K562 (cell line): ENCODE data around the gene PDE6B. TPM values are rescaled to one million over a fixed set of nuclear protein-coding genes. Genes with fewer than 3 reads are reported as not detected.

Experiments
- CBFB ChIP-seq: sonication (generic); formaldehyde crosslinking; IDR thresholded peaks from 2 replicates; pipeline ENCODE4 v1.4.0; 2020; ENCODE audit warnings: mild to moderate bottlenecking, missing genetic modification reagents
- JUND ChIP-seq, 2 experiments: IDR thresholded peaks; 2 replicates in 1 of 2; 3 replicates in 1 of 2; pipeline ENCODE4 v1.6.1; 2011; ENCODE audit warnings: borderline replicate concordance in 2 of 2, low read depth in 2 of 2, low read length in 2 of 2, improper control_type of control experiment in 1 of 2, missing biosample characterization in 1 of 2, missing genetic modification characterization in 1 of 2, missing genetic modification reagents in 1 of 2
- KLF10 ChIP-seq: fragments of 250-450 bp; sonication (Bioruptor Pico); IDR thresholded peaks from 2 replicates; pipeline ENCODE4 v1.6.1; 2021; ENCODE audit warnings: matching md5 sums
- MED1 ChIP-seq: sonication (generic); formaldehyde crosslinking; IDR thresholded peaks from 2 replicates; pipeline ENCODE4 v1.8.1; 2023; ENCODE audit warnings: missing genetic modification reagents, borderline replicate concordance
- MYBL2 ChIP-seq, 2 experiments: fragments of 450-650 bp in 1 of 2; sonication (generic) in 1 of 2; formaldehyde crosslinking in 1 of 2; IDR thresholded peaks; 2 replicates each; pipeline versions ENCODE4 v1.6.1 to v1.8.1; 2017 to 2022; ENCODE audit warnings: borderline replicate concordance in 1 of 2, inconsistent platforms in 1 of 2, low read depth in 1 of 2, mild to moderate bottlenecking in 1 of 2, missing genetic modification reagents in 1 of 2, moderate library complexity in 1 of 2
- SMARCE1 ChIP-seq: fragments of 450-650 bp; IDR thresholded peaks from 2 replicates; pipeline ENCODE4 v1.7.1; 2016; ENCODE audit warnings: mild to moderate bottlenecking
- SRSF7 ChIP-seq: fragments of 200-400 bp; formaldehyde crosslinking; optimal IDR thresholded peaks from 2 replicates; pipeline ENCODE3; 2017; ENCODE audit warnings: mild to moderate bottlenecking, low read depth, low read length
- TAF7 ChIP-seq: fragments of 450-650 bp; IDR thresholded peaks from 2 replicates; pipeline ENCODE4 v1.6.1; 2016; ENCODE audit warnings: missing genetic modification characterization, missing compliant biosample characterization
- THRAP3 ChIP-seq: fragments of 450-650 bp; IDR thresholded peaks from 2 replicates; pipeline ENCODE4 v1.6.1; 2016; ENCODE audit warnings: mild to moderate bottlenecking, inconsistent platforms, borderline replicate concordance
- TOE1 ChIP-seq, 2 experiments: fragments of 450-650 bp in 1 of 2; sonication (generic) in 1 of 2; formaldehyde crosslinking in 1 of 2; IDR thresholded peaks; 2 replicates each; pipeline versions ENCODE4 v1.7.1 to v1.8.0; 2016 to 2022; ENCODE audit warnings: borderline replicate concordance in 2 of 2, mild to moderate bottlenecking in 2 of 2, antibody characterized with exemption in 1 of 2, inconsistent platforms in 1 of 2, low read depth in 1 of 2, missing genetic modification reagents in 1 of 2, moderate library complexity in 1 of 2
- ZNF217 ChIP-seq: sonication (generic); formaldehyde crosslinking; IDR thresholded peaks from 2 replicates; pipeline ENCODE4 v1.8.0; 2022; ENCODE audit warnings: mild to moderate bottlenecking, missing genetic modification reagents
- ZNF695 ChIP-seq: fragments of 450-650 bp; formaldehyde crosslinking; IDR thresholded peaks from 2 replicates; pipeline ENCODE4 v1.4.0; 2020; ENCODE audit warnings: mild to moderate bottlenecking, moderate library complexity
- ZNF764 ChIP-seq: fragments of 250-450 bp; sonication (Bioruptor Pico); IDR thresholded peaks from 2 replicates; pipeline ENCODE4 v1.4.0; 2020; ENCODE audit warnings: low read depth, mild to moderate bottlenecking, moderate library complexity
- polyA plus RNA-seq, 8 experiments: library from polyadenylated mRNA; depleted of rRNA in 4 of 8; stranded (reverse) in 5 of 8; unstranded in 3 of 8; fragments of >200 nt; fragmentation: Nextera tagmentation in 2 of 8; fragmentation: Illumina TruSeq in 1 of 8; extraction: Ambion mirVana in 2 of 8; extraction: Trizol in 1 of 8; gene quantifications; 2 replicates each; pipeline versions ENCODE4 v1.2.1 to v1.2.3, GENCODE V29; 2011 to 2014; ENCODE audit warnings: inconsistent platforms in 1 of 8, missing spikeins in 1 of 8
- total RNA-seq, 7 experiments: library from RNA; depleted of rRNA in 6 of 7; stranded (reverse); fragments of >200 nt in 6 of 7; fragmentation: Illumina TruSeq in 2 of 7; extraction: Trizol in 2 of 7; gene quantifications; 2 replicates each; pipeline versions ENCODE4 v1.2.1 to v1.2.3, GENCODE V29; 2011 to 2021; ENCODE audit warnings: low replicate concordance in 1 of 7
- TF ChIP-seq, protein P1 (sequence below): IDR thresholded peaks from 2 replicates; pipeline ENCODE4 v1.6.1; 2014; ENCODE audit warnings: antibody characterized with exemption
- TF ChIP-seq, protein P2 (sequence below), 2 experiments: fragments of 450-650 bp; IDR thresholded peaks; 2 replicates each; pipeline ENCODE4 v1.6.1; 2016
- TF ChIP-seq, protein P3 (sequence below): fragments of 450-650 bp; formaldehyde crosslinking; IDR thresholded peaks from 2 replicates; pipeline ENCODE4 v1.4.0; 2022; ENCODE audit warnings: missing genetic modification characterization
- TF ChIP-seq, protein P4 (sequence below), 2 experiments: fragments of 450-650 bp; IDR thresholded peaks; 2 replicates each; pipeline ENCODE4 v1.6.1; 2018; ENCODE audit warnings: mild to moderate bottlenecking in 2 of 2, low read depth in 1 of 2; ENCODE audit not compliant: partially characterized antibody in 2 of 2

Gene PDE6B
- total and polyA plus RNA-seq, 9 of the 15 experiments (the other 6 are each of a cell fraction or from before 2014, with no cell fraction given): 0.04 TPM; not detected in 8

DNA sequence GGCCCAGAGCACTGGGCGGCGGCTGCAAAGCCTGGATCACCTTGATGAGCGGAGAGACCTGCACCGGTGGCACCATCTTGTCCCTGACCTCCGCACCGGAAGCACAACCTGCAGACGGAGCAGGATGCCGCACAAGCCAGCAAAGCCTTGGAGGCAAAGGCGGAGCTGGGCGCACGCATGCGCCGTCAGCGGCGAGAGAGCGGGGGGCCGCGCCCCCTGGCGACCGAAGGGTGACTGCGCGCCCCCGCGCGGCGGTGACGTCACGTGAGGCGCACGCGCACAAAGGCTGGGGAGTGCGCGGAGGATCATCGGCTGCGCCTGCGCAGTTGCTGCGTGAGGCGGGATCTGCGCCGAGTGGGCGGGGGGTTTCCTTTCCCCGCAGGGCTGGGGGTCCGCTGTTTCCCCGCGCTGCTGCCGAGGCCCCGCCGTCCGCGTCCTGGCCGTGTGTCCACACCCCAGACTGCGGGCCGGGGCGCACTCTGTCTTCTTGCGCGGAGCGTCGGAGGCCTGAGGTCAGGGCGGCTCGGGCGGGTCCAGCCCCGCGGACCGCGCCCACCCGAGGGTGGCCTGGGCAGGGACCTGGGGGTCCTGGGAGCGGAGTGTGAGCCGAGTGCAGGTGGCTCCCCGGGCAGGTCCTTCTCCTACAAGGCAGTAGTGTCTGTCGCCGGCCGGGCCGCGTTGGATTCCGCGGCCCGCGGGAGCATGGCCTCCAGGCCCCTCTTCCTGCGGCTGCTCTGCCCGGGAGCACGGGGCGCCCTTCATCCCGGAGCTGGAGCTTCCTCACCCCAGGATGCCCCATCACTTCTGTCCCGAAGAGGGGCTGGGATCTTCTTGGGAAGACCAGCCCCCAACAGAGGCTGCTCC, 49.0 kb downstream of the PDE6B start, which contains the start of the genes ATP5ME and MYL5 (continued):
- TF ChIP-seq, protein P1, sequence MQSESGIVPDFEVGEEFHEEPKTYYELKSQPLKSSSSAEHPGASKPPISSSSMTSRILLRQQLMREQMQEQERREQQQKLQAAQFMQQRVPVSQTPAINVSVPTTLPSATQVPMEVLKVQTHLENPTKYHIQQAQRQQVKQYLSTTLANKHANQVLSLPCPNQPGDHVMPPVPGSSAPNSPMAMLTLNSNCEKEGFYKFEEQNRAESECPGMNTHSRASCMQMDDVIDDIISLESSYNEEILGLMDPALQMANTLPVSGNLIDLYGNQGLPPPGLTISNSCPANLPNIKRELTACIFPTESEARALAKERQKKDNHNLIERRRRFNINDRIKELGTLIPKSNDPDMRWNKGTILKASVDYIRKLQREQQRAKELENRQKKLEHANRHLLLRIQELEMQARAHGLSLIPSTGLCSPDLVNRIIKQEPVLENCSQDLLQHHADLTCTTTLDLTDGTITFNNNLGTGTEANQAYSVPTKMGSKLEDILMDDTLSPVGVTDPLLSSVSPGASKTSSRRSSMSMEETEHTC: no peak
- TF ChIP-seq CBFB (peak; percentile 75; the same call in 1 of the 2 replicates), THRAP3 (no peak), ZNF695 (CRISPR knock-in tag) (no peak), KLF10 (no peak), MED1 (CRISPR knock-in tag) (no peak), MYBL2 (IDR thresholded peaks at IDR 0.05; ENCODE audit: low read depth) (no peak), MYBL2 (CRISPR knock-in tag; IDR thresholded peaks at IDR 0.05; ENCODE audit: borderline replicate concordance) (no peak), SMARCE1 (no peak), SRSF7 (no peak), TAF7 (tag) (0 out of 2 replicates have a peak, but pooled peaks have one; percentile 14), ZNF217 (CRISPR knock-in tag) (no peak), JUND (IDR thresholded peaks at IDR 0.05; ENCODE audit: borderline replicate concordance, low read depth, low read length) (peak; percentile 95), JUND (tag; IDR thresholded peaks at IDR 0.05; ENCODE audit: borderline replicate concordance, low read depth, low read length) (peak; percentile 90; the same call in 2 of the 3 replicates), ZNF764 (CRISPR knock-in tag) (no peak), TOE1 (IDR thresholded peaks at IDR 0.05; ENCODE audit: borderline replicate concordance) (peak; percentile 92), TOE1 (CRISPR knock-in tag; IDR thresholded peaks at IDR 0.05; ENCODE audit: borderline replicate concordance, low read depth) (no peak)
- TF ChIP-seq, protein P2, sequence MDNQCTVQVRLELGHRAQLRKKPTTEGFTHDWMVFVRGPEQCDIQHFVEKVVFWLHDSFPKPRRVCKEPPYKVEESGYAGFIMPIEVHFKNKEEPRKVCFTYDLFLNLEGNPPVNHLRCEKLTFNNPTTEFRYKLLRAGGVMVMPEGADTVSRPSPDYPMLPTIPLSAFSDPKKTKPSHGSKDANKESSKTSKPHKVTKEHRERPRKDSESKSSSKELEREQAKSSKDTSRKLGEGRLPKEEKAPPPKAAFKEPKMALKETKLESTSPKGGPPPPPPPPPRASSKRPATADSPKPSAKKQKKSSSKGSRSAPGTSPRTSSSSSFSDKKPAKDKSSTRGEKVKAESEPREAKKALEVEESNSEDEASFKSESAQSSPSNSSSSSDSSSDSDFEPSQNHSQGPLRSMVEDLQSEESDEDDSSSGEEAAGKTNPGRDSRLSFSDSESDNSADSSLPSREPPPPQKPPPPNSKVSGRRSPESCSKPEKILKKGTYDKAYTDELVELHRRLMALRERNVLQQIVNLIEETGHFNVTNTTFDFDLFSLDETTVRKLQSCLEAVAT (IDR thresholded peaks at IDR 0.05): no peak
- TF ChIP-seq, protein P3, sequence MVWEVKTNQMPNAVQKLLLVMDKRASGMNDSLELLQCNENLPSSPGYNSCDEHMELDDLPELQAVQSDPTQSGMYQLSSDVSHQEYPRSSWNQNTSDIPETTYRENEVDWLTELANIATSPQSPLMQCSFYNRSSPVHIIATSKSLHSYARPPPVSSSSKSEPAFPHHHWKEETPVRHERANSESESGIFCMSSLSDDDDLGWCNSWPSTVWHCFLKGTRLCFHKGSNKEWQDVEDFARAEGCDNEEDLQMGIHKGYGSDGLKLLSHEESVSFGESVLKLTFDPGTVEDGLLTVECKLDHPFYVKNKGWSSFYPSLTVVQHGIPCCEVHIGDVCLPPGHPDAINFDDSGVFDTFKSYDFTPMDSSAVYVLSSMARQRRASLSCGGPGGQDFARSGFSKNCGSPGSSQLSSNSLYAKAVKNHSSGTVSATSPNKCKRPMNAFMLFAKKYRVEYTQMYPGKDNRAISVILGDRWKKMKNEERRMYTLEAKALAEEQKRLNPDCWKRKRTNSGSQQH (CRISPR knock-in tag): no peak
- TF ChIP-seq, protein P4, sequence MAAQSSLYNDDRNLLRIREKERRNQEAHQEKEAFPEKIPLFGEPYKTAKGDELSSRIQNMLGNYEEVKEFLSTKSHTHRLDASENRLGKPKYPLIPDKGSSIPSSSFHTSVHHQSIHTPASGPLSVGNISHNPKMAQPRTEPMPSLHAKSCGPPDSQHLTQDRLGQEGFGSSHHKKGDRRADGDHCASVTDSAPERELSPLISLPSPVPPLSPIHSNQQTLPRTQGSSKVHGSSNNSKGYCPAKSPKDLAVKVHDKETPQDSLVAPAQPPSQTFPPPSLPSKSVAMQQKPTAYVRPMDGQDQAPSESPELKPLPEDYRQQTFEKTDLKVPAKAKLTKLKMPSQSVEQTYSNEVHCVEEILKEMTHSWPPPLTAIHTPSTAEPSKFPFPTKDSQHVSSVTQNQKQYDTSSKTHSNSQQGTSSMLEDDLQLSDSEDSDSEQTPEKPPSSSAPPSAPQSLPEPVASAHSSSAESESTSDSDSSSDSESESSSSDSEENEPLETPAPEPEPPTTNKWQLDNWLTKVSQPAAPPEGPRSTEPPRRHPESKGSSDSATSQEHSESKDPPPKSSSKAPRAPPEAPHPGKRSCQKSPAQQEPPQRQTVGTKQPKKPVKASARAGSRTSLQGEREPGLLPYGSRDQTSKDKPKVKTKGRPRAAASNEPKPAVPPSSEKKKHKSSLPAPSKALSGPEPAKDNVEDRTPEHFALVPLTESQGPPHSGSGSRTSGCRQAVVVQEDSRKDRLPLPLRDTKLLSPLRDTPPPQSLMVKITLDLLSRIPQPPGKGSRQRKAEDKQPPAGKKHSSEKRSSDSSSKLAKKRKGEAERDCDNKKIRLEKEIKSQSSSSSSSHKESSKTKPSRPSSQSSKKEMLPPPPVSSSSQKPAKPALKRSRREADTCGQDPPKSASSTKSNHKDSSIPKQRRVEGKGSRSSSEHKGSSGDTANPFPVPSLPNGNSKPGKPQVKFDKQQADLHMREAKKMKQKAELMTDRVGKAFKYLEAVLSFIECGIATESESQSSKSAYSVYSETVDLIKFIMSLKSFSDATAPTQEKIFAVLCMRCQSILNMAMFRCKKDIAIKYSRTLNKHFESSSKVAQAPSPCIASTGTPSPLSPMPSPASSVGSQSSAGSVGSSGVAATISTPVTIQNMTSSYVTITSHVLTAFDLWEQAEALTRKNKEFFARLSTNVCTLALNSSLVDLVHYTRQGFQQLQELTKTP (IDR thresholded peaks at IDR 0.05; ENCODE audit: low read depth in 1 of 2, partially characterized antibody in 2 of 2): no peak
